ENCODE results near the gene LCOR. TPM values are rescaled to one million over a fixed set of nuclear protein-coding genes. Genes with fewer than 3 reads are reported as not detected.

Gene LCOR
- total RNA-seq, 4 donors from 2014 or later, result 12.5 to 22.0 (median 14.9) TPM

DNA sequence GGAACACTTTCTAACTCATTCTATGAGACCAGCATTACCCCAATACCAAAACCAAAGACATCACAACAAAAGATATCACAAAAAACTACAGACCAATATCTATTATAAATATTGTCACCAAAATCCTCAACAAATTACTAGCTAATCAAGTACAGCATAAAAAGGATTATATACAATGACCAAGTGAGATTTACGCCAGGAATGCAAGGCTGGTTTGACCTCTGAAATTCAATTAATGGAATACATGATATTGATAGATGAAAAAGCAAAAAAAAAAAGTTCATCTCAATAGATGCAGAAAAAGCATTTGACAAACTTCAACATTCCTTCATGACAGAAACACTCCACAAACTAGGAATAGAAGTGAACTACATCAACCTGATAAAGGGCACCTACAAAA lies 175.3 kb downstream of the LCOR start:
- no peak overlapping the region for H3K4me3 ChIP-seq (ENCODE audit: low read depth, poor library complexity, severe bottlenecking)
- no peak for TF ChIP-seq POLR2A (IDR thresholded peaks at IDR 0.05)
- TF ChIP-seq, protein P1, sequence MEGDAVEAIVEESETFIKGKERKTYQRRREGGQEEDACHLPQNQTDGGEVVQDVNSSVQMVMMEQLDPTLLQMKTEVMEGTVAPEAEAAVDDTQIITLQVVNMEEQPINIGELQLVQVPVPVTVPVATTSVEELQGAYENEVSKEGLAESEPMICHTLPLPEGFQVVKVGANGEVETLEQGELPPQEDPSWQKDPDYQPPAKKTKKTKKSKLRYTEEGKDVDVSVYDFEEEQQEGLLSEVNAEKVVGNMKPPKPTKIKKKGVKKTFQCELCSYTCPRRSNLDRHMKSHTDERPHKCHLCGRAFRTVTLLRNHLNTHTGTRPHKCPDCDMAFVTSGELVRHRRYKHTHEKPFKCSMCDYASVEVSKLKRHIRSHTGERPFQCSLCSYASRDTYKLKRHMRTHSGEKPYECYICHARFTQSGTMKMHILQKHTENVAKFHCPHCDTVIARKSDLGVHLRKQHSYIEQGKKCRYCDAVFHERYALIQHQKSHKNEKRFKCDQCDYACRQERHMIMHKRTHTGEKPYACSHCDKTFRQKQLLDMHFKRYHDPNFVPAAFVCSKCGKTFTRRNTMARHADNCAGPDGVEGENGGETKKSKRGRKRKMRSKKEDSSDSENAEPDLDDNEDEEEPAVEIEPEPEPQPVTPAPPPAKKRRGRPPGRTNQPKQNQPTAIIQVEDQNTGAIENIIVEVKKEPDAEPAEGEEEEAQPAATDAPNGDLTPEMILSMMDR (IDR thresholded peaks at IDR 0.05), result no peak
- DNase-seq (ENCODE audit: low spot score in 2 of 2), result no peak
- intact Hi-C loops (cut with DNase I; ENCODE audit: low total_unique reads), result no loop called here
- 97 to 100% methylated on average over 1 of the region's 1 CpG for WGBS, 2 donors

GRCh38 chr10:97010695-97011206 lies 178.7 kb downstream of the LCOR start:
- WGBS, 2 donors, result 84 to 90% methylated on average over 4 of the region's 4 CpGs
- intact Hi-C loops (cut with DNase I; ENCODE audit: low total_unique reads), result no loop called here

DNA sequence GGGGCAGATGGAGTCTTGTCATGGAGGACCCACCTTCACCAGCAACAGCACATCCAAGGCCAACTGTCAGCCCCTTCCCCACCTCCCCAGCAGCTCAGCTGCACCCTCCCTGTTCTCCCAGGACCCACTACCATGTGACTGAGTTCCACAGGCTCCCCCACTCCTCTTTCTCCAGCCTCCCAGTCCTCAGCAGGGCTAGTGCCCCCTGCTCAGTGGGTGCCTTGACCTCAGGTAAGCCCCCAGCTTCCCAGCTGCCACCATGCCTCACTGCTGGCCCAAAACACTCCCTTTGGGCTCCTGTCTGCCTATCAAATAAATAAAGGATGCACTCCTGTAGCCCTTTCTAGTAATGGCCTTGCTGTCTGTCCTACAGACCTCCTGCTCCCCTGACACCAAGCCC lies 179.3 kb downstream of the LCOR start:
- no peak for DNase-seq (ENCODE audit: low spot score in 2 of 2)
- H3K4me3 ChIP-seq (ENCODE audit: low read depth, poor library complexity, severe bottlenecking), result no peak overlapping the region
- no peak for TF ChIP-seq POLR2A (IDR thresholded peaks at IDR 0.05)
- TF ChIP-seq, protein P1 (IDR thresholded peaks at IDR 0.05), result no peak
- intact Hi-C loops (cut with DNase I; ENCODE audit: low total_unique reads), result no loop called here

More at GRCh38 chr10:97010695-97011206, 178.7 kb downstream of the LCOR start:
- no peak overlapping the region for H3K4me3 ChIP-seq (ENCODE audit: low read depth, poor library complexity, severe bottlenecking)
- DNase-seq (ENCODE audit: low spot score in 2 of 2), result no peak
- TF ChIP-seq POLR2A (IDR thresholded peaks at IDR 0.05), result no peak
- TF ChIP-seq, protein P1 (IDR thresholded peaks at IDR 0.05), result no peak

- 90% methylated on average over 6 to 8 of the region's 8 CpGs for WGBS, 2 donors
- TF ChIP-seq, protein P1 (IDR thresholded peaks at IDR 0.05), result no peak
- TF ChIP-seq POLR2A (IDR thresholded peaks at IDR 0.05), result no peak
- intact Hi-C loops (cut with DNase I; ENCODE audit: low total_unique reads), result no loop called here
- no peak for DNase-seq (ENCODE audit: low spot score in 2 of 2)
- H3K4me3 ChIP-seq (ENCODE audit: low read depth, poor library complexity, severe bottlenecking), result no peak overlapping the region
These were observed 180.4 kb downstream of the LCOR start for GRCh38 chr10:97012470-97012869.

DNA sequence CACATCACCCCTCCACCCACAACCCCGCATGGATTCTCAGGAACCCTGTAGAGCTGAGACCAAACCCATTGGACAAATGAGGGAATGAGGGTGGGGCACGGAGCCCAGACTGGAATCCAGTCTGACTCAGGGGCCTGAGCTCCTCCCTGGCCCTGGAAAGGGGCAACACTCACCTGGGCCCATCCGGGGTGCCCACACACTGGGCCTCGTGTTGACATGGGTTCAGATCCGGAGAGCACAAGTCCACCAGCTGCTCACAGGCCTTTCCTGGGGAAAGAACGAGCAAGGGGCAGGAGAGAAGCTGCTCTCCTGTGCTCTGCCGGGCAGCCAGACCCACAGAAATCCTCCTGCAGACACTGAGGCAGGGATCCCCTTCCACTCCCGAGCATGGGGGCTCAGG lies 181.5 kb downstream of the LCOR start:
- no peak for DNase-seq (ENCODE audit: low spot score in 2 of 2)
- no peak overlapping the region for H3K4me3 ChIP-seq (ENCODE audit: low read depth, poor library complexity, severe bottlenecking)
- intact Hi-C loops (cut with DNase I; ENCODE audit: low total_unique reads), result no loop called here
- TF ChIP-seq, protein P1 (IDR thresholded peaks at IDR 0.05), result no peak
- TF ChIP-seq POLR2A (IDR thresholded peaks at IDR 0.05), result no peak
- 89 to 91% methylated on average over 8 of the region's 8 CpGs for WGBS, 2 donors

GRCh38 chr10:97013983-97014382 lies 181.9 kb downstream of the LCOR start:
- no peak overlapping the region for H3K4me3 ChIP-seq (ENCODE audit: low read depth, poor library complexity, severe bottlenecking)
- WGBS, 2 donors, result 87 to 92% methylated on average over 8 of the region's 8 CpGs
- intact Hi-C loops (cut with DNase I; ENCODE audit: low total_unique reads), result no loop called here
- no peak for TF ChIP-seq POLR2A (IDR thresholded peaks at IDR 0.05)
- TF ChIP-seq, protein P1 (IDR thresholded peaks at IDR 0.05), result no peak
- DNase-seq (ENCODE audit: low spot score in 2 of 2), result no peak
